HT1080 (cell line): ENCODE data around the gene DYRK4. TPM values are rescaled to one million over a fixed set of nuclear protein-coding genes. Genes with fewer than 3 reads are reported as not detected.
A peak's percentile ranks its signal among the peaks of the same experiment; 100 is the strongest.
"Not testable (repeated sequence)": the region's sequence is repeated elsewhere in the genome, so short reads cannot be mapped to it uniquely, and the experiment has no call there.

ENCODE experiments used
- DNase-seq: peaks from one replicate; pipeline ENCODE4 v3.0.0-alpha.2; 2015; ENCODE audit warnings: low read depth
- polyA plus RNA-seq, 2 experiments: library from polyadenylated mRNA; depleted of rRNA; stranded (reverse); fragments of >200 nt; gene quantifications; 2 replicates each; pipeline ENCODE4 v1.2.3, GENCODE V29; 2015
- total RNA-seq: library from RNA; depleted of rRNA; stranded (reverse); fragments of >200 nt; shearing (Covaris generic); gene quantifications from 2 replicates; pipeline ENCODE4 v1.2.3, GENCODE V29; 2014; rRNA removed

Gene DYRK4, protein sequence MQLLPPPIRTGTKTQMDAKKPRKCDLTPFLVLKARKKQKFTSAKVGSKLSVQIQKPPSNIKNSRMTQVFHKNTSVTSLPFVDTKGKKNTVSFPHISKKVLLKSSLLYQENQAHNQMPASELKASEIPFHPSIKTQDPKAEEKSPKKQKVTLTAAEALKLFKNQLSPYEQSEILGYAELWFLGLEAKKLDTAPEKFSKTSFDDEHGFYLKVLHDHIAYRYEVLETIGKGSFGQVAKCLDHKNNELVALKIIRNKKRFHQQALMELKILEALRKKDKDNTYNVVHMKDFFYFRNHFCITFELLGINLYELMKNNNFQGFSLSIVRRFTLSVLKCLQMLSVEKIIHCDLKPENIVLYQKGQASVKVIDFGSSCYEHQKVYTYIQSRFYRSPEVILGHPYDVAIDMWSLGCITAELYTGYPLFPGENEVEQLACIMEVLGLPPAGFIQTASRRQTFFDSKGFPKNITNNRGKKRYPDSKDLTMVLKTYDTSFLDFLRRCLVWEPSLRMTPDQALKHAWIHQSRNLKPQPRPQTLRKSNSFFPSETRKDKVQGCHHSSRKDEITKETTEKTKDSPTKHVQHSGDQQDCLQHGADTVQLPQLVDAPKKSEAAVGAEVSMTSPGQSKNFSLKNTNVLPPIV
- total RNA-seq, result 60.5 and 64.6 TPM in 2 replicates
- 31.7 and 41.6 TPM in 2 replicates for polyA plus RNA-seq (2015; cell fraction: cytosol; rRNA removed)
- polyA plus RNA-seq (2015; cell fraction: nucleus; rRNA removed), result 27.1 and 34.2 TPM in 2 replicates

DNA sequence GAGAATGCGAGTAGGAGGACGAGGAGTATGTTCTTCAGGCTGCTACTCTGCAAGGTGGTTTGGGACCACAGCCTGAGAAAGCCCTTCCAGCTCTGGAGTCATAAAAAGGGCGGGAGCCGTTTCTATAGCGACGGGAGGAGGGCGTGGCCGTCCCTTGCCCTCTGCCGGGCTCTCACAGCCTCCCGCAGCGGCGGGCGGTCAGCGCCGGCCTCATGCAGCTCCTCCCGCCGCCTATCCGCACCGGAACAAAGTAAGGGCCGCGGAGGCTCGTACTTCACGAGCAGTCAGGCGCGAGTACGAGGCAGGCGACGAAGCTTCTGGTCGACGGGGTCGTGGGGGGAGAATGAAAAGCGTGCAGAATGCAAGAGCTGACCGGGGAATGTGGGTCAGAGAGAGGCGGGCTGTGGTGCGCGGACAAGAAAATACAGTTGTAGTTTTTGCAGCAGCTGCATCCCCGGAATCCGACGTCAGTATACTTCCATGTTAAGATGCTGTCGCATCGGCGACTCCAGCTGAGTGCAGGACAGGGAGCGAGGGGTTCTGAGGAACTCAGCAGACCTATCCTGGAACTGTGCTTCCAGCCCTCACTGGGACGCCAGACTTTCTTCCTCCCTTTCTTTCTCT, at the start of gene DYRK4:
TSS of gene DYRK4 (plus strand) at position 175 of the 624 bp plus-strand sequence. CDS start at position 213, 38 bp downstream.
- no peak for DNase-seq

DNA sequence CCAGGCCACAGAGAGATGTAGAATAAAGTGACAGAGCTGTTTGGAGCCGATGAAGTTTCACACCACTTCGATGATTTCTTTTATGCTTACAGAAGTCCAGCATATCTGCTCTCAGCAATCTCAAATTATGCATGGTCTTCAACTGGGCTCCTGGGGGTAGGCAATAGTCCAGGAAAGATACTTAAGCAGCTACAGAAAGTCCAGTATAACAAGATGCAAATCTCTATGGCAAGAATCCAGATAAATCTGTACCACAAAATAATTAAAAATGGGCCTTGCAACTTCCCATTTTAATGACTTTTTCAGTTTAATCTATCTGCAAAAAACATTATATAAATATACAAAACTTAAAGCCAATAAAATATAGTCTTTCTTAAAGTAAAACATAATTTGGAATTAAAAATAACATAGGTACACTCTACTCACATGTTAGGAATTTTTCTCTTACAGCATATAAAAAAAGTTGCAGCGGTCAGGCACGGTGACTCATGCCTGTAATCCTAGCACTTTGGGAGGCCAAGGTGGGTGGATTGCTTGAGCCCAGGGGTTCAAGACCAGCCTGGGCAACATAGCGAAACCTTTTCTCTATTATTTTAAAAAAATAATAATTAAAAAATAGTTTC, 43.8 kb upstream of the DYRK4 start:
- DNase-seq, result peak; percentile 70

DNA sequence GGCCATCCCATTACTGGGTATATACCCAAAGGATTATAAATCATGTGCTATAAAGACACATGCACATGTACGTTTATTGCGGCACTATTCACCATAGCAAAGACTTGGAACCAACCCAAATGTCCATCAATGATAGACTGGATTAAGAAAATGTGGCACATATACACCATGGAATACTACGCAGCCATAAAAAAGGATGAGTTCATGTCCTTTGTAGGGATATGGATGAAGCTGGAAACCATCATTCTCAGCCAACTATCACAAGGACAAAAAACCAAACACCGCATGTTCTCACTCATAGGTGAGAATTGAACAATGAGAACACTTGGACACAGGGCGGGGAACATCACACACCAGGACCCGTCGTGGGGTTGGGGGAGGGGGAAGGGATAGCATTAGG, 38.6 kb upstream of the DYRK4 start:
- not testable (repeated sequence) for DNase-seq

DNA sequence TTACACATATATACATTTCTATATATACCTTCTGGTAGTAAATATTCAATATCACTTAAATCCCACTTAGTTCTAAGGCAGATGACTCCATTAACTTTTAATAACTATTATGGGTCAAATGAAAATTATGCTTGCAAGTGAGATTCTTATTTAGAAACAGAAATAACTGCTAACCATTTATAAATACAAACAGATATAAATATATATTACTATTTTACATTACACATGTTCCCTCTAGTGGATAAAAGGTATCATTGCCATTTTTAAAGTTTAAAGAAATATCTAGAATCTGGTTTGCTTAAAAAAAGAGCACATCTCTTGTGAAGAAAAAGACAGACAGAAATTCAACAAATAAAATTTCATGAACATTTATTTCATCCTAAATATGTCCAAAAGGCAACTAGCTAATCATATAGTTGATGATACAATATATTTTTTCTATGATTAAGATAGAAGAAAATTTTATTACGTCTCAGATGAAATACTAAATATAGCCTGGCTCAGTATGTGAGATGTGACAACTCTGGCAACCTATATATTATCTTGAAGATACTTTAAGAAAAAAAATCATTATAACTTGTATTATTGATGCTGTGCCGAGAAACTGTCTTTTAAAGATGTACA, 35.0 kb upstream of the DYRK4 start:
- no peak for DNase-seq

DNA sequence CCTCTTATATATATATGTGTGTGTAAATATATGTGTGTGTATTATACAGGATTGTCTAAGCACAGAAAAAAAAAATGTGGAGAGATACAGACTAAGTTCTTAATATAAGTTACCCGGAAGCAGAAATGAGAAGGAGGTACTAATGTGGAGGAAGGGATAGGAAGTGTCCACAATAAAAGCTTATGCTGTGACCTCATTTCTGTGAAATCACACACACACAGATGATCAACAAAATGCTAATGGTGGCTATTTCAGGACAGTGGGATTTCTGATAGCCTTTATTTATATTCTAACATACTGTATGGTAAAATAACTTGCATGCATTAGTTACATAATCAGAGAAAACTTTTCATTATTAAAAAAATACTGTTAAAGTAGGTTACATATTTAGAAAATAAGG, 31.8 kb upstream of the DYRK4 start:
- DNase-seq, result no peak

DNA sequence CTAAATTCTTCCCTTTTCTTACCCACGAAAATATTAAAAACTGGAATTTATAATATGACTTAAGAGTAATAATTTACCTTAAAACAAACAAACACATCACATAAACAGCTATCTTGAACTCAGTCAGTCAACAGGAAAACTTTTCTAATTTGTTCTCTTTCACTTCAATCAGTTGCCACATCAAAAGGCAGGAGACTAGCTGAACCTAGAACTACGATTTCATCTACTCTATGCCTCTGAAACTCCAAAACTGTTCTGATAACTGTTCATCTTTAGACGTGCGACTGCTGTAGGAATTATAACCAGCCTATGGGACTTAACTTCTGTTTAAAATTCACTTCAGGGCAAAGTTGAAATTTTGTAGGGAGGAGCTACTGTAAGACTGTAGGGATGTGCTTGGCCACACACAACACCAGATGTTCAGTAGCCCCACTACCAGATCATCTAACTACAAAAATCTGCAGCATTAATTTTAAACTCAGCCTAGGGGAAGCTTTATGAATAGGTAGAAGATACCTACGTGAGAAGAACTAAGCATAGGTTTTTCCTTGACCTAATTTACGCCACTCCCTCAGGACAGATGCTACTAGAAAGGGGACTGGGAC, 30.9 kb upstream of the DYRK4 start:
- no peak for DNase-seq

DNA sequence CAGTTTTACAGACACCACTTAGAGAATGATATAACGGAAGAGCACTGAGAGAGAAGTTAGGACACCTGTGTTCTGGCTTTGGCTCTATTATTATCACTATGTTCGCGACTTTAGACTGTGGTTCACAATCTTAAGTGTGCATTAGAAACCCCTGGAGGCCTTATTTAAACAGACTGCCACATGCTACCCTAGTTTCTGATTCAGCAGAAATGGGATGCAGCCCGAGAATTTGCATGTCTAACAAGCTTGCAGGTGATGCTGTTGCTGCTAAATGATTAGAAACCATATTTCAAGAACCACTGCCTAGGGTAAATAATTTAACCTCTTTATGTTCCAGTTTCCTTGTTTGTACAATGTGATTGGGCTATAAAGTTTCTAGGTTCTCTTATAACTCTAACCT, 26.9 kb upstream of the DYRK4 start:
- no peak for DNase-seq

DNA sequence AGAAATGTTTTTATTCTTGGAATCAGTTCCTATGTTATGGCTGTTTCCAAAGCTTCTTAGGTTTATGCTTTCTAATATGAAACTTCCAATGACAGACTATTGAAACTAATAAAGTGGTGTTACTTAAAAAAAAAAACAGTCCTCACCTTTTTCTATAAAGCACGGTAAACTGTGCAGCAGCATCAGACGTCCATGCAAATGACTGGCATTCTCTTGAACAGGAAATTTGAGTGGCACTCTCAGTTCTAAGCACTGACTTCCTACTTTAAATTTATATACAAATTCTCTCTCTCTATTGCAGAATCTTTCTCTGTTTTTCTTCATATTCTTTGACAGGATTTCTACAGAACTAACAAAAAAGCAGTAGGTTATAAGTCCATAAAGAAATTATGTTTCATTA, 26.1 kb upstream of the DYRK4 start:
- DNase-seq, result no peak

DNA sequence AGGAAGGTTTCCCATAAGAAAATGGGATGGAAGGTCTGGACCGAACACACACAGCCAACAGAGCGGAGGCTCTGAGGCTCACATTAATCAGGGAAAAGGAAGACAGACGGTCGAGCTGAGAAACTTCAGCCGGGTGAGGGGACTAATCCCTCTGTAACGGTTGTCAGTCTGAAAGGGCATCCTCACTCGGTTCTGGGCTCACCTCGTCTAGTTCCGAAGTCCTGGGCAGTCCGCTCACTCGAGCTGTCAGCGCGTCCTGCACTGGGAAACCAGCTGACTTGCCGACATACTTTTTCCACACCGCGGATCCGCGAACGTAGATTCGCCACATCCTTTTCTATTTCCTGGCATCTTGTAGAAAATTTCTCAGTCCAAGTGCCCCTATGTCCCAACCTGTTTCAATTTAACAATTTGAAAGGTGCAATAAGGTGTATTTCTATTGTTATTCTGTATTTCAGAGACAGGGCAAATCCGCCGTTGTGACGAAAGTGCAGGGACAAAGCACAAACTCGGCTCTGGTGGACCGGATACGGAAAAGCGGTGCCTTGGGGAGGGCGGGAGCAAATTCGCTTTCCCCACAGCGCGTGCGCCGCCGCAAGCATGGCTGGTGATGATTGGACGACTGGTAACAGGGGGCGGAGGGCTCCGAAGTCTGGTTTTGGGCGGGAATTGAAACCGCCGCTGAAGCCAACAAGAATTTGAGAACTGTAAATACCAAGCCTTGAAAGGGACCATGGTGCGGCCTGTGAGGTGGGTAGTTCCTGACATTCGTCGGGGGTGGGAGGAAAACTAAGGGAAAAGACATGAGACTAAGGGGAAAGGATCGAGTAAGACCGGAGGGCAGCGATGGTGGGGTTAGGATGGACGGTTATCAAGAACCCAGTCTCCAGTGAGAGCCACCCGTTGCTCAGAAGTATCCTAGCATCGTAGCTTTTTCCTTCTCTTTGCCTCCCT, 23.5 kb upstream of the DYRK4 start, which contains the start of gene RAD51AP1:
TSS of gene RAD51AP1 (plus strand) at position 684 of the 954 bp plus-strand sequence. CDS start at position 734, 50 bp downstream.
- DNase-seq, result peak; percentile 95

DNA sequence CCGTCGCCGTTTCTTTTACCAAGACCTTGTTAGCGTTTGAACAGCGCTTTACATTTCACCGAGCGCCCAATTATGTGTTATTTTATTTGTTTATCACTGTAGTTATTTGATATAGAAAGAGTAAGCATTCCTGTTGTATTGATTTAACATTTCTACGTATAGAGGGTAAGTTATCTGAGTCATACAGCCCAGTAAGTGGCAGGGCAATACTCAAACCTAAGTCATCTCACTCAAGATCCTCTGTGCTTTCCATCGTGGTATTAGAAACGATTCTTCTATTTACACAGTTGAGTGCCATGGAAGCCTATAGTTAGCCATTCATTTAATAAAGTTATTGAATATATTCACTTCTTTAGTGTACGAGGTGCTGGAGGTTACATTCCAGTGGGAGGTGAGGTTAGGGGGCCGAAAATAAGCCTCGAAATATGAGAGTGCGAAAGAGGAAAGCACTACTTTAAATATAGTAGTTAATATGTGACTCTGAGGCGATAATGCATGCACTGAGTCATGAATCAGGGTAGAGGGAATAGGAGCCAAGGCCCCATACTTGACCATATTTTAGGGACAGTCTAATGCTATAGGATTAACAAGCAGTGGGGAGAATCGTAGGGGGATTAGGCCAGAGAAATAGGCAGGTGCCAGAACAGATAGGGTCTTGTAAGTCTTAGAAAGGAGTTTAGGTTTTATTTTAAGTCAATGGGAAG, 22.7 kb upstream of the DYRK4 start:
- DNase-seq, result no peak

DNA sequence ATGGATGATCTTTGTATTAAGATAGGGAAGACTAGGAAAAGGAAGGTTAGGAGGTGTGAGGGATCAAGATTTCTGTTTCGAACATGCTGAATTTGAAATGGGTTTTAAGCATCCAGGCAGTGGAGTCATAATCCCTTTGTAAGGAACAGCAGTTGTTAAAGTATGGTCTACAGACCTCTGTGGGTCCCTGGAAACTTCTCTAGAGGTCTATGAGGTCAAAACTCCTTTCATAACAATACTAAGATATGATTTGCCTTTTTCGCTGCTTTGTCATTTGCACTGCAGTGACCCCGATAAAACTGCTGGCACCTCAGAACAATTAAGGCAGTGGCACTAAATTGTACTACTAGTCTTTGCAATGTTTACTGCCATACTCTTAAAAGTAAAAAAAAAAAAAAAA, 21.8 kb upstream of the DYRK4 start:
- DNase-seq, result no peak

DNA sequence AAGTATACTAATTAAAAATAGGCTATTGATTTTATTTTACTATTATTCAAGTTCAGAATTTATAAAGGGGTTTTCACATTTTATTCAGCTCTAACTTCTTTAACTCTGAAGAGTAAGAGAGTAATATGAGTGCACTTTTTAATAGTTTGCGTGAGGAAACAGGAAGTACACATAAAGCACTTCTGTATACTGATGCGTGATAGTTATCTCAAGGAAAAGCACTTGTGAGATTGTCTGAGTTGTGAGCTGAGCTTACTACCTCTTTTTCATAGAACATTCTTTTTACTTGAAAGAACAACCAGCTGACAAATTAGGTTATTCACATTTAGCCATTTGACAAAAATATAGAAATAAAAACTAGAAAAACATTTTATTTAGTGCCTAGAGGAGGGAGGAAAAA, 21.4 kb upstream of the DYRK4 start:
- no peak for DNase-seq

DNA sequence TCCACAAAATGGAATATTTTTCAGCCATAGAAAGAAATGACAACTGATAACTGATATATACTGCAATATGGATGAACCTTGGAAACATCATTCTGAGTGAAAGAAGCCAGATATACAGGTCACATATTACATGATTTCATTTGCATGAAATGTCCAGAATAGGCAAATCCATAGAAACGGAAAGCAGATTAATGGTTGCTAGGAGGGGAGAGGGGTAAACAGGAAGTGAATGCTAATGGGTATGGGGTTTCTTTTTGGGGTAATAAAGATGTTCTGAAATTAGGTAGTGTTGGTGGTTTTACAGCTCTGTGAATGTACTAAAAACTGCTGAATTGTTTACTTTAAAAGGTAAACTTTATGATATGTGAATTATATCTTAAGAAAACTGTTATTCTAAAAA, 16.8 kb upstream of the DYRK4 start:
- DNase-seq, result no peak

DNA sequence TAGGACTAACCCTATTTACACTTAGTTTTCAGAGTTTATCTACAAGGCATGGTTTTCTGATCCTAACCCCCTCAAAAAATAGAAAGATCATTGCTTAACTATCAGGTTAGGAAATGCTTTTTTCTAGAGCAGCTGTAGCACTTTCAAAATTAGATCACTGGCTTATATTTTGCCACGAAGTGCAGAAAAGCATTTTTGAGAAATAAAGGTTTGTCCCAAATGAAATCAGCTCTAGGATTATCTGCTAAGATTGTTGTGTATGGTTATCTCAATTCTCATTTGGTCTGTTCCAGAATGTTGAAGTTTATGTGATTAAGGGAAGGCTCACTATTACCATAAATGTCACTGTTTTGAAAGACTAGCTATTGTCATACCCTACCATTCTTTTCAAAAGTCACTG, 9.8 kb upstream of the DYRK4 start:
- no peak for DNase-seq

DNA sequence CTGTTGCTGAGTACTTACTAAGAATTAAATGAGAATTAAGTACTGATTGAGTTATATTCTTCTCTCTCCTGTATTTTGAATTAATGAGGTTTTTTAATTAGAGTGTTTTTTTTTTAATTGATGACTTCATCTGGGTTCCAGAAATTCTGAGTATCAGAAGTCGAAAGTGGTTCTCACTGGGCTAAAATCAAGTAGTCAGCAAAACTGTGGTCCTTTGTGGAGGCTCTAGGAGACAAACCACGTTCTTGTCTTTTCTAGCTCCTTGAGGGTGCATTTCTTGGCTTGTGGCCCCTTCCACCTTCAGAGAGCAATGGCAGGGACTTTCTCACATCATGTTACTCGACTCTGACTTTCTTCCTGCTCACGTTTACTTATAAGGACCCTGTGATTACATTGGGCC, 8.1 kb upstream of the DYRK4 start:
- DNase-seq, result no peak

DNA sequence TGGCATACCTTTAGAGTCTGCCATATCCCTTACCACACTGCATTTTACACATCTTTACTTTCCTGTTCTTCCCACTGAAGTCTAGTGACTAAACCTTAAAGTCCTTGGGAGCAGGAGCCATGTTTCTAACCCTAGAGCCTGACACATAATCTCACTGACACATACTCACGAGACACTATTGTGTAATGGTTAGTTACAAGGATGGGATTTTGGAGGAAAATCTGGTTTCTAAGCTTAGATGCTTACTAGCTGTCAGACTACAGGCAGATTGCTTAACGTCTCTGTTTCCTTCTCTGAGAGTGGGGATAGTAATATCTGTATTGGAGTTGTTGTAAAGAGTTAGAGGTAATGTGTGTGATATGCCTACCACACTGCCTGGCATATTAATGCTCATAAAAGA, 6.2 kb upstream of the DYRK4 start:
- no peak for DNase-seq

DNA sequence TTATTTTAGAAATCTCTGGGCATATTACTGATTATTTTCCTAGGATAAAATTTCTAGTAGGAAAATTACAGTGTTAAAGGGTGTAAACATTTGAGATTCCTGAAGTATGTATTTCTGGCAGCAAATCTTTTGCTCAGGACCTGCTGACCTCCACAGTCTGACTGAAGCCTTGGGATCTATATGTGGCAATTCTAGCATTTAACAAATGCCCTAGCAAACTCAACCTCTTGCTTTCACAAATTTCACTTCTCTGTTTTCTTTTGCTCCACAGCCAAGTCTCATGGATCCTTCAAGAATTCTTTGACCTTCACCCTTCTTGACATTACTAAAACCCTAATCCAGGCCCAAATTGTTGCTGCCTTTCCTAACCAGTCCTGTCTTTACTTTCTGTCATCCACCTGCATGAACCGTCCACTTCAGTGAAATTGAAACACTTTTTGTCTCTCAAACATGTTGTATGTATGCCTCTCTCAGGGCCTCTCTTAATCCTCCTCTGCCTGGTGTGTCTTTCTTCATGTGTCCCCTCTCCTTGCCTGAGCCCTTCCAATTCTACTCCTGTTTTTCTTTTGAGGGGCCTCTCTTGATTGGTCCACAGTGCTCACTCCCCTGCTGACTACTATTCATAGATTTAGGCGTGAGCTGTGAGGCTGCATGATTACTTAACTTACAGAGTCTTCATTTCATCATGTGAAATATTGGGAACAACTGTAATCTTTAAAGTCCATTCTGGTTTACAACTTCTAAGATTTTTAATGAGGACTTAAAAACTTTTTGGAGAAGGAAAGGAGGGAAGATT, 5.1 kb upstream of the DYRK4 start:
- DNase-seq, result no peak

DNA sequence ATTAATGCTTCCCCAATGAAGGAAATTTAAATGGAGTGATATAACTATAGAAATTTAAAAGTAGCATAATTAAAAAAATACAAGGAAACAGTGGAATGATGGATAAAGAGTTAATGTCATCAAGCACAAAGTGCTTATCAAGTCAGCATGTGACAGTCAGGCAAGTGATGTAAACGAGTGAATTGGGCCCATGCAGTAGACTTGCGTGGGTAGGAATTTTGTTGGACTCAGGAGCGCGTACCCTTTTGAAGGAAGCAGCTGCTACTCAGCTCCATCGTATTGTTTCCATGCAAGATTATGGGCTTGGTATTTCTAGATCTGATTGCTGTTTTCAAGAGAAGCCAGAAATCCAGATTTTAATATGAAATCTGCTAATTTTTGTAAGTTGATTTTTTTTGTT, 4.4 kb upstream of the DYRK4 start:
- DNase-seq, result no peak
